Lung microvascular endothelial cell (primary cell): Measurements from ENCODE around the gene ST7. TPM values are rescaled to one million over a fixed set of nuclear protein-coding genes. Genes with fewer than 3 reads are reported as not detected.

ENCODE experiments used
- DNase-seq, 2 donors: peaks; one replicate each; pipeline versions ENCODE4 v3.0.0 to v3.0.0-alpha.2; 2010; ENCODE audit warnings: low read depth in 2 of 2
- total RNA-seq: library from RNA; depleted of rRNA; stranded (reverse); fragments of >200 nt; gene quantifications from 2 replicates; pipeline ENCODE4 v1.2.1, GENCODE V29; 2014

ST7 gene
- total RNA-seq, 1 donor from 2014 or later = 11.5 TPM

DNA sequence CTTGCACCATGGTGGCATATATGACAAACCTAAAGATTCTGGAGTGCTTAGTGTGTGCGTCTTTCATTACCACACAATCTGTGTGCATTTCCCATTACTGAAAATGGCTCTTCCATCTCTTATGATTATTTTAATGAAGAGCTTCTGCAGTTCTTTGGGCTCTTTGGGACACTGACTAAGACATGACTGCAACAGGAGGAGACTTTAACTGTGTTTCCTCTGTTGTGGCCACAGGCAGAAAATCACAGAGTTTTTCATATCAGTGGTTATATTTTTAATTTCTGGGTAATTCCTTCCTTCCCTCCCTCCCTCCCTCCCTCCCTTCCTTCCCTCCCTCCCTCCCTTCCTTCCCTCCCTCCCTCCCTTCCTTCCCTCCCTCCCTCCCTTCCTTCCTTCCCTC lies 311.4 kb downstream of the ST7 start:
- no peak for DNase-seq

DNA sequence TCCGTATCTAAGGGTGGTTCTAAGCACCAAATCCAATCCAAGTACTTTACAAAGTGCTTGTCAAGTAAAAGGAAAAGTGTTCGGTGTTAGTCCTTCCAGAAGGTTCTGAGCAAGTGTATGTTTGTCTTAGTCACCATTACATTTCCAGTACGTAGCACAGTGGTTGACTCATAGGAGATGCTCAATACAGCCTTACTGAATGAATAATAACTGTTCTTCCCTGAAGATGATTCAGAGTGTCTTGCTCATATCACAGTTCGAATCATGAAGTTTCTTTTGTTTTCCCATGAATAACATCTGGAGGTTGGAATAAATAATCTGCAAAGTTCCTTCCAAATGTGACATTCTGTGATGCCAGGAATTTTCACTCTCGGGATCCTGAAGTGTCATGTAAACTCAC lies 316.1 kb downstream of the ST7 start:
- DNase-seq = peak; percentile 3 to 95

DNA sequence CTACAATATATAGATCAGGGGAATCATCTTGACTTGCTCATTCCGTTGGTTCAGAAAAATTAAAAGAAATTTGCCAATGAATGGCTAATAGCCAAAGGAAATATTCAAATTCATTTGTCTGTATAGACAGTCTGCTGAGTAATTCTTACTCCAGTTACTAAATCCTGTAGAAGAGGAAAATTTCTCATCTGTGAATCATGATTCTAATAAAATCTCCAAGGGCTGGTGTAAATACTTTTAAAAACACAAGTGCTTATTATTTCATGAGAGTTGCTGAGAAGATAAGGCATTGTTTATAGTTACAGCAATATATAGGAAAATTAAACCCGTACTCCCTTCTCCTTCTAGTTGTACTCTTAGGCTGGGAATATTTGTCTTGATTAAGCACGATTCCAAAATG lies 316.6 kb downstream of the ST7 start:
- DNase-seq = peak in 1 of 2 donors; percentile 72

DNA sequence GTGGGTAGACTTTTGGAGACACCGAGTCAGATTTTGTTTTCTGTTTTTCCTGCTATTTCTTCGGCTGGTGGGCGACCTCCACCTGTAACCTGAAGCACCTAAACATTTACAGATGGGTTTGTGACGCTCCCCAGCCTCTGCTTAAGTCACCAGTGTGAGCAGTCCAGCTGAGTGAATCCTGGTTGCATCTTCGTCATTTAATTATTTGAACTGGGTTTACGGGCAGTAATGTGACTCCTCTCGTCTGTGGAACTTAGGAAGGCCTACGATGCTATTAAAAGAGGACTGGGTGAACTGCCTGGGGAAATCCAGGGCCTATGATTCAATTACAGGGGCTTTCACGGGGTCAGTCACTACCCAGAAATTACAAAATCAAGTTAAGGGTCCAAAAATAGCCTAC lies 317.1 kb downstream of the ST7 start:
- DNase-seq = no peak

DNA sequence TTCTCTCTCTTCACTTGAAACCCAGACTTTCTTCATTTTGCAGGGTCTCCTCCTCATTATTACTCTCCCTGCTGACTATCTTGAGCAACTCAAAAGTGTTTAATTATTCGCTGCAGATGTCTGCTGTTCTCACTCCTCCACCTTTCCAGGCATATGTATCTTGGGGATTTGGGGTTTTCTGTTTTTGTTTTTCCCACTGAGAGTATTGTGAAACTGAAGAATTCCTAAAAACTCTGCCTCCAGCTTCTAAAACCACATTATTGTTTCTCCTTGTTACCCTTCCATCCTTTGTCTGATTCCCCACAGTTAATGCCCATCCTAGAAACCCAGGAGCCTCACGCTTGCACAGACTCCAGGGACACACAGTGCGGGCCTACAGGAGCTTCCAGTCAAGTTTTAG lies 318.3 kb downstream of the ST7 start:
- no peak for DNase-seq

DNA sequence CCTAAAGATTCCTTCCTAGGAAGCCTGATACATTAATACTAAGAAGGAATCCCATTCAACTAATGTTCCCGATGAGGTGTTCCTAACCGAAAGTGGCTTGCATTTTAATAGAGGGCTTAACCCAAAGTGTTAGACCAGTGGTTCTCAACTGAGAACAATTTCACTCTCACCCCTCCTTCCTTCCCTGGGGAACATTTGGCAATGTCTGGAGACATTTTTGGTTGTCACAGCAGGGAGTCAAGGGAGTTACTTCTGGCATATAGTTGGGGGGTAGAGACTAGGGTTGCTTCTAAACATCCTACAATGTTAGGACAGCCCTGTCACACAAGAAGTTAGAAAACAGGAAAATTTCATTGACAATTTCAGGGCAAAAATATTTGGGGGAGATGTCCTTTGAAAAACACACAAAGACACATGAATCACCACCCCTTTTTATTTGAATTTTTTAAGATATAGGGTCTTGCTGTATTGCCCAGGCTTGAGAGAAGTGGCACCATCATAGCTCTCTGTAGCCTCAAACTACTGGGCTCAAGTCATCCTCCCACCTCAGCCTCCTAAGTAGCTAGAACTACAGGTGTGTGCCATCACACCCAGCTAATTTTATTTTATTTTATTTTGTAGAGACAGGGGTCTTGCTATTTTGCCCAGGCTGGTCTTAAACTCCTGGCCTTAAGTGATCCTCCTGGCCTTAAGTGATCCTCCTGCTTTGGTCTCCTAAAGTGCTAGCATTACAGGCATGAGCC lies 318.9 kb downstream of the ST7 start:
- no peak for DNase-seq

DNA sequence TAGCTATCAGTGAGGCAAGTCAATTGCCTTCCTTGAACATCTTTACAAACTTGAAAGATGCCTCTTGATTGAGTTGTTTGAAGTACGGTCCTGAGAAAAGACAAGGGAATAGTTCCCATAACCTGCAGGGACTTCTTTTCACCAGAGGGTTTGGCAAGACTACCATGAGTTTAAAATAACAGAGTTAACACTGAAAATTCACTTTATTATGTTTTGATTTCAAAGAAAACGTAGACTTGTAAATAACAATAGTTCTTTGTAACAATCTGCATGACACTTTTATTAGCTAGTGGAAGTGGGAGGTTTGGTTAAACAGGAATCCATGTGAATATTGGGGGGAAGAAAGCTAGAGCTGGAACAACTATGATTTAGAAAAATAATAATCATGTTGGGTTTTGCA lies 320.0 kb downstream of the ST7 start:
- DNase-seq = no peak

DNA sequence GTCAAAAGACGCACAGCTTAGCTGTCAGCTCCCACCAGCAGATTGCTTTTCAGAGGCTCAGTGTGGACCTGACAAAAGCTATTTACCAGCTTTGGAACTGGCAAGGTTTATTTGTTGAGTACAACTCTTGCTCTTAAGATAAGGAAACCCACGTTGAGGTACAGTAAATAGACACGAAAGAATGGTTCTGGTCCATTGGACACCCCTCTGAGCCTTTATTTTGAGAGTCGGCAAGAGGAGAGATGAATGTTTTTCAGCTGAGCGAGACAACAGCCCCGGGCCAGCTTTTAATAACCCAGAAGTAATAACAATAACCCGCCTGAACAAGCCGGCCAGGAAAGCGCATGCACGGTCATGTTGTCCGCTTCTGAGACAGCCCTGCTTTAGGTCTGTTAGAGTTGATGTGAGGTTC lies 320.5 kb downstream of the ST7 start:
- no peak for DNase-seq

DNA sequence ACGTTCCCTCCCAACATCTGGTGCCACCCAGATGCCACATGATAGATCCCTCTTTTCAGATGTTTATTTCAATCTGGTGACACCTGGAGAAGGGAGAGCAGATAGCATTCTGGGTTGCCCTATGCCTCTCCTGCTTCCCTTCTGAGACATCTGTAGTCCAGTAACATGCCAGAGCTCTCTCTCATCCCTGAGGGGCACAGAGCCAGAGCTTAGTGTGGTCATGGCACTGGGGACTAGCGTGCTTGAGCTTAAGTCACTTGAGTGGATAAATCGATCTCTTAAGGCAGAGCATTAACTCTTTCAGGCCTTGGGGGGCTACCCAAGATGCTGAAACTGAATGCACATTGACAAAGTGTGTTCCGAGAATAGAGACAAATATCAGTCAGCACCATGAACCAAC lies 321.6 kb downstream of the ST7 start:
- no peak for DNase-seq

DNA sequence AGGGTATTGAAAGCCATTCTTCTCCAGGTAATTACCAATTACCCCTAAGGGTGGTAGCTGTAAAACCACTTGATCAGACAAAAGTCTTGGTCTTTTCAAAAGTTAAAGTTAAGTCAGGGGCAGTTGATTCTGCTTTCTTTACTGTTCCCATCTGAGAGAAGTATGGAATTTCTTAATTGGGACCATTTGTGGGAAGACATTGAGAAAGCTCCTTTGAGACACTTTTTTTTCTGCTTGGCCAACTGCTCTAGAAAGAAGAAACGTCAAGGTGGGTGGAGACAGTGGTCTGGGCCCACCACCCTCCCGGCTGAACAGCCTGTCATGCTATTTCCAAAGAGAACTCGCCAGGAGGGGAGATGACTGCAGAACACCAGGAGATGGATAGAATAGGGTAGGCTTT lies 324.3 kb downstream of the ST7 start:
- DNase-seq = no peak

DNA sequence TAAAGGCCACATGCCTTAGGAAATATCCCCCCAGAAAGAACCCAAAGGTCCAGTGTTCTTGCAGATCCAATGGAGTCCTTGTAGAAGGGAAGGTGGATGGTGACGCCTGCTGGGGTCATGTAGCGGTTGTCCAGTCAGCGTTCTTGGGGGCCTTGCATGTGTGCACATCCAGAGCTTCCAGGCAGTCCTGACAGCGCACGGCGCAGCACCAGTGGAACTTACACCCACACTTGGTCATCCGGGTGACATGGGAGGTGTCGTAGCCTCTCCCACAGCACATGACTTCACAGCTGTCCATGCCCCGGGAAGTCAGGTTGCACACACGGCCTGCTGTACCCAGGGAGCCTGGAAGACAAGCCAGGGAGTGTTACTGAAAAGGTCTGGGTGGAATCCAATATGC lies 324.7 kb downstream of the ST7 start:
- no peak for DNase-seq

DNA sequence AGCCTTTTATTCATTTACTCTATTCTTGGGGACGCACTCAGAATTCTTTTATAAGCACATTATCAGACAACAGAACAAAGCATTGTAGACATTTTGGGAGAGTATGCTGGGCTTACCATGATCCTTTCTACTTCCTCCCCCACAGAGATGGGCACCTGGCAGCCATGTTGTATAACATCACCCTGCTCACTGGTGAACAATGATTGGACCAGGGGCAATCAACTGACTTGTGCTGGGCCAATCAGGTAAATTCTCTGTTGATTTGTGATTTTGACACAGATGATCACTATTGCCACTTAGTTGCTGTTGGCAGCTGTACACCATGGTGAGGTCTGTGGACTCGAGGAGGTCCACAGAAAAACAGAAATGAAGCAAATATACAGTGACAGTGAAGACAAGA lies 325.9 kb downstream of the ST7 start:
- DNase-seq = peak in 1 of 2 donors; percentile 2

Other genes with a start within 250 kb of the ST7 start
- 106 and 186 TPM in 2 replicates for gene CAPZA2, start 90.9 kb upstream of the ST7 start, total RNA-seq